ENCODE measurements around the gene XKR8. TPM values are rescaled to one million over a fixed set of nuclear protein-coding genes. Genes with fewer than 3 reads are reported as not detected.

The XKR8 gene
- total RNA-seq, 1 experiment from 2014 or later = 3.3 TPM

DNA sequence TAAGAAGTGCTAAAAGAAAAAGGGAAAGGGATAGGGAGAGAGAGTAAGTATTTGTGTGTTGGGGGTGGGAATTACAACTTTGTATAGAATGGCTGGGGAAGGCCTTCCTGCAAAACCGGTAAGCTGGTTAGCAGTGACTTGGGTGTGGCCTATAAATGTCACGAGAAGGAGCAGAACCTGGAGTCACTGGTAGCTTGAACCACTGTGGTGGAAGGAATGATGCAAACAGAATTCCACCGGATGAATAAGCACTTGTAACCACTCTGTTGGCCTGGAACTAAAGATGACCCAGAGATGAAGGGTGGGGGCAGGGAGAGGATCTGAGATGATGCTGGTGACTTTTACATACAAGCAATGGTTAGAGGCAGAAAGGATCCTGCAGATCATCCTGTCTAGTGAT lies 8.9 kb downstream of the XKR8 start:
- CTCF ChIA-PET = interaction anchor here (0.6 kb wide), 1 partner anchor 17 kb away, joined by 6 read pairs; no protein-coding TSS in a partner anchor
- intact Hi-C loops (cut with micrococcal nuclease; ENCODE audit: unreplicated experiment) = no loop called here
- no peaks in the 10 kb centered on the region for H3K9me3 Mint-ChIP-seq (ENCODE audit: low read depth, unreplicated experiment)
- H3K4me3 Mint-ChIP-seq (ENCODE audit: low read depth, unreplicated experiment) = no peak overlapping the region
- peaks cover 20% of the 10 kb centered on the region for H3K4me1 Mint-ChIP-seq (ENCODE audit: low read depth, unreplicated experiment)
- TF ChIP-seq, protein P1, sequence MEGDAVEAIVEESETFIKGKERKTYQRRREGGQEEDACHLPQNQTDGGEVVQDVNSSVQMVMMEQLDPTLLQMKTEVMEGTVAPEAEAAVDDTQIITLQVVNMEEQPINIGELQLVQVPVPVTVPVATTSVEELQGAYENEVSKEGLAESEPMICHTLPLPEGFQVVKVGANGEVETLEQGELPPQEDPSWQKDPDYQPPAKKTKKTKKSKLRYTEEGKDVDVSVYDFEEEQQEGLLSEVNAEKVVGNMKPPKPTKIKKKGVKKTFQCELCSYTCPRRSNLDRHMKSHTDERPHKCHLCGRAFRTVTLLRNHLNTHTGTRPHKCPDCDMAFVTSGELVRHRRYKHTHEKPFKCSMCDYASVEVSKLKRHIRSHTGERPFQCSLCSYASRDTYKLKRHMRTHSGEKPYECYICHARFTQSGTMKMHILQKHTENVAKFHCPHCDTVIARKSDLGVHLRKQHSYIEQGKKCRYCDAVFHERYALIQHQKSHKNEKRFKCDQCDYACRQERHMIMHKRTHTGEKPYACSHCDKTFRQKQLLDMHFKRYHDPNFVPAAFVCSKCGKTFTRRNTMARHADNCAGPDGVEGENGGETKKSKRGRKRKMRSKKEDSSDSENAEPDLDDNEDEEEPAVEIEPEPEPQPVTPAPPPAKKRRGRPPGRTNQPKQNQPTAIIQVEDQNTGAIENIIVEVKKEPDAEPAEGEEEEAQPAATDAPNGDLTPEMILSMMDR (IDR thresholded peaks at IDR 0.05; ENCODE audit: unreplicated experiment) = no peak
- BruUV-seq (replicated peaks) = no TSS peak
- H3K27me3 Mint-ChIP-seq (ENCODE audit: unreplicated experiment) = no peaks in the 10 kb centered on the region
- H3K36me3 Mint-ChIP-seq (ENCODE audit: insufficient read depth, unreplicated experiment) = peaks cover 6% of the 10 kb centered on the region
- DNase-seq = peak; percentile 19
- no peak overlapping the region for H3K27ac Mint-ChIP-seq (ENCODE audit: unreplicated experiment)

DNA sequence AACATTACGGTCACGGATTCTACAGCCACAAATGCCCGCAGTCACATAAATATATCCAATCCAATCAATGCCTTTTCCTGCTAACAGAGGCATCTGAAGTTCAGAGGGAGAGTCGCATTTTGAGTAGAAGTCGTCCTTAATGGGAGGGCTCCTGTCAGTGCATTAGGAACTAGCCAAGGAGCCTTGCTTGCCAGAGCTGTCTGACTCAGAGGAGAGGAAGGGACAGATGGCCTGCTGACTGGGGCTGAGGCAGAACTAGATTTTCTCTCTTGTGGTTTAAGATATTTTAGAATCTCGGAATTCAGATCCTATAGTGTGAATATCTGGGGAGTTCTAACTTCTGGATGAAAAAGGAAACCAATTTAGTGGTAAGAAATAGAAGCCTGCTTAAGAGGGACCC lies 10.6 kb downstream of the XKR8 start:
- no peak for DNase-seq
- peaks cover 20% of the 10 kb centered on the region for H3K4me1 Mint-ChIP-seq (ENCODE audit: low read depth, unreplicated experiment)
- intact Hi-C loops (cut with micrococcal nuclease; ENCODE audit: unreplicated experiment) = no loop called here

DNA sequence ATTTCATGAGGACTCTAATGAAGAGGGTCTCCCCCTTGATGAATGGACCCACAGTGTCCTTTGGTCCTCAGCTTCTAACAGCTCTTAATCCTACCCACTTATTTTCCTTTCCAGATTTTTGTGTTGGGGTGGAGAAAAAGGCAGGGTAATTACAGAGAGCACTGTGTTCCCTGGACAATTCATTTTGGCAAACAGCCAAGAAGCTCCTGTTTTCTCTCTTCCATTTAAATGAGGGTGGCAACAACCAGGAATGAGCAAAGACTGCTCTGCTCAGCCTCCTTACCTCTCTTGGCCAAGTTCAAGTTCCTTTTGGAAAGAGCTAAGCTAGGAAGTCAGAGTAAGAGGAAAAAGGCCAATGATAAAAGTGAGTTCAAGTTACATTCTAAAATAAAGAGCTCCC lies 11.9 kb downstream of the XKR8 start:
- H3K4me3 Mint-ChIP-seq (ENCODE audit: low read depth, unreplicated experiment) = no peak overlapping the region
- TF ChIP-seq, protein P1 (IDR thresholded peaks at IDR 0.05; ENCODE audit: unreplicated experiment) = no peak
- BruUV-seq (replicated peaks) = no TSS peak
- H3K4me1 Mint-ChIP-seq (ENCODE audit: low read depth, unreplicated experiment) = peaks cover 15% of the 10 kb centered on the region
- CTCF ChIA-PET = interaction anchor here (0.6 to 1.1 kb wide), 2 partner anchors 21 to 114 kb away, joined by 4 read pairs; no protein-coding TSS in a partner anchor
- no peak for DNase-seq
- no peak overlapping the region for H3K27ac Mint-ChIP-seq (ENCODE audit: unreplicated experiment)
- peaks cover 3% of the 10 kb centered on the region for H3K36me3 Mint-ChIP-seq (ENCODE audit: insufficient read depth, unreplicated experiment)
- H3K27me3 Mint-ChIP-seq (ENCODE audit: unreplicated experiment) = no peaks in the 10 kb centered on the region
- H3K9me3 Mint-ChIP-seq (ENCODE audit: low read depth, unreplicated experiment) = no peaks in the 10 kb centered on the region
- intact Hi-C loops (cut with micrococcal nuclease; ENCODE audit: unreplicated experiment) = no loop called here

More for the DNA sequence above, 10.6 kb downstream of the XKR8 start:
- Mint-ChIP-seq H3K27me3 (ENCODE audit: unreplicated experiment) (no peaks in the 10 kb centered on the region), H3K27ac (ENCODE audit: unreplicated experiment) (no peak overlapping the region), H3K9me3 (ENCODE audit: low read depth, unreplicated experiment) (no peaks in the 10 kb centered on the region), H3K36me3 (ENCODE audit: insufficient read depth, unreplicated experiment) (peaks cover 6% of the 10 kb centered on the region), H3K4me3 (ENCODE audit: low read depth, unreplicated experiment) (no peak overlapping the region)
- TF ChIP-seq, protein P1 (IDR thresholded peaks at IDR 0.05; ENCODE audit: unreplicated experiment) = no peak
- CTCF ChIA-PET = no interaction called here
- BruUV-seq (replicated peaks) = no TSS peak

DNA sequence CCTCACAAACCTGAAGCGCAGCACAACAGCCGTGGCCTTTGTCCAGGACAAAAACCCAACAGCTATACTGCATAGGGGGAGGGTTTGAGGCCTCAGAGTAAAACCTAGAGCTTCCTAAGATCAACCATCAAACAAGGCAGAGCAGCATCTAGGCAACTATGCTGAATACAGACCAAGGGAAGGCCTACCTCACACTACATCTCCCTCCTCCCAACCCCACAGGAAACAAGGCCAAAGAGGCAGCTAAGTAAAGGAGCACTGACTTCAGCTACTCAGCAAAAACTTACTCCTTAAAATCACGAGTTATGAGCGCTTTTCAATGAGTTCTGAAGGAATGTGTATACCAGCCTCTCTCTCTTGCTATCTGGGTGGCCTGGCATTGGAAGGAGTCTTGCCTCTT lies 12.4 kb downstream of the XKR8 start:
- no peak overlapping the region for H3K27ac Mint-ChIP-seq (ENCODE audit: unreplicated experiment)
- H3K9me3 Mint-ChIP-seq (ENCODE audit: low read depth, unreplicated experiment) = no peaks in the 10 kb centered on the region
- DNase-seq = no peak
- H3K4me1 Mint-ChIP-seq (ENCODE audit: low read depth, unreplicated experiment) = peaks cover 11% of the 10 kb centered on the region
- CTCF ChIA-PET = interaction anchor here (0.6 kb wide), 1 partner anchor 22 kb away, joined by 4 read pairs; no protein-coding TSS in a partner anchor
- no TSS peak for BruUV-seq (replicated peaks)
- intact Hi-C loops (cut with micrococcal nuclease; ENCODE audit: unreplicated experiment) = no loop called here
- H3K36me3 Mint-ChIP-seq (ENCODE audit: insufficient read depth, unreplicated experiment) = peaks cover 2% of the 10 kb centered on the region
- H3K4me3 Mint-ChIP-seq (ENCODE audit: low read depth, unreplicated experiment) = no peak overlapping the region
- TF ChIP-seq, protein P1 (IDR thresholded peaks at IDR 0.05; ENCODE audit: unreplicated experiment) = no peak
- H3K27me3 Mint-ChIP-seq (ENCODE audit: unreplicated experiment) = no peaks in the 10 kb centered on the region

Measured in Calu3 (cell line).